H54 (cell line): ENCODE data around the gene CPA5.

Experiments used
- DNase-seq: peaks from one replicate; pipeline ENCODE4 v3.0.0; 2011; ENCODE audit warnings: low spot score, mixed read lengths; ENCODE audit not compliant: insufficient read length
- FAIRE-seq: peaks from 3 replicates; lab custom pipeline; 2011; peaks lifted over from hg19 to GRCh38; lab: Jason Lieb, UNC
- POLR2A ChIP-seq: IDR thresholded peaks from 2 replicates; pipeline ENCODE4 v1.6.1; 2011; ENCODE audit warnings: low read depth, mild to moderate bottlenecking, low read length

Gene CPA5

DNA sequence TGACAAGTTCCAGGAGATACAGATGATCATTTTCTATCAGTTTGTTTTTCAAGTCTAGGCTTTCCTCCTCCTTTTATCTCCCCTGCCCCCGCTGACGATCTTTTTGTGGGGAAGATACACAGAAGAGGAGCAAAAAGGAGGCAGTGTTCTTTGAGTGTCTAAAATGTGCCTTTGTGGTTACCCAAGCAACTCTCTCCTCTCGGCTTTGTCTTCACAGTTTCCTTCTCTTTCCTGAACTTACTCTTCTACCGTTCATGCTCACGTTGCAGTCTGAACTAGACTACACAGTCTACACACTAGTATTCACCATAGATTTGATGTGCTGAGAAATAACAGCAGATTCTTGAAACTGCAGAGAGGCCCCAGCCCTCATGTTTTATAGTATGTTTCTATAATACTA, 72.6 kb downstream of the CPA5 start:
- TF ChIP-seq POLR2A, result no peak
- FAIRE-seq (no peak), DNase-seq (no peak)

DNA sequence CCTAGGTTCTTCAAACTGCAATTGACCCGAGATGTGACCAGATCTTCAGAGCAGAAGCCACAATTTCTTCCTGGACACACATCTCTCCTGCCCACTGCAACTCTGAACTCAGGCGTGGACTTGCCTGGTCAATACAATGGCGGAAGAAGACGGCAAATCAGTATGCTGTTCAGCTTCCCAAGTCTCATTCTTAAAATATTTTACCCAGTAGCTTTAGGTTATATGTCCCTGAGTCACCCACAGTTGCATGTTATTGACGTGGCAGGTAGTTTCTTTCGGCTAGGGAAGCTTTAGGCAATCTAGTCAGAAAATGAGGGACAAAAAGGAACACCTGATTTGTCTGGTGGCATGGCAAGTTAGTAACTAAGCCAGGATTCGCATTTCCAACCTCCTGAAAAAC, 73.7 kb downstream of the CPA5 start:
- TF ChIP-seq POLR2A, result no peak
- FAIRE-seq, result no peak
- no peak for DNase-seq
